KOPT-K1 (cell line): Measurements from ENCODE around the gene RNF181.
"Not testable (repeated sequence)": the region's sequence is repeated elsewhere in the genome, so short reads cannot be mapped to it uniquely, and the experiment has no call there.

ENCODE experiments used
- H3K27ac ChIP-seq: fragments of 200-600 bp; sonication (generic); 2 replicates; pipeline ENCODE4 v1.5.1; 2016; ENCODE audit warnings: antibody characterized with exemption, mild to moderate bottlenecking, low read depth, low read length; ENCODE audit not compliant: poor library complexity, severe bottlenecking
- H3K36me3 ChIP-seq: fragments of 200-600 bp; sonication (generic); 2 replicates; pipeline ENCODE4 v1.5.1; 2017; ENCODE audit warnings: antibody characterized with exemption, mild to moderate bottlenecking, low read length, moderate library complexity; ENCODE audit not compliant: insufficient read depth
- H3K9me3 ChIP-seq: fragments of 200-600 bp; sonication (generic); 2 replicates; pipeline ENCODE4 v1.5.1; 2017; ENCODE audit warnings: antibody characterized with exemption, low read length, mild to moderate bottlenecking; ENCODE audit not compliant: insufficient read depth, poor library complexity, severe bottlenecking

RNF181 gene

GRCh38 chr2:85611705-85612587 lies 16.4 kb downstream of the RNF181 start, which contains the start of gene C2orf68:
Gene C2orf68 (minus strand): TSS chr2:85612066. CDS start chr2:85611984, 82 bp downstream.
- H3K27ac ChIP-seq, result peak within 1 kb of the TSS; percentile 72
- H3K9me3 ChIP-seq, result no peaks in the 10 kb centered on the region

GRCh38 chr2:85613717-85614515 lies 18.4 kb downstream of the RNF181 start:
- H3K27ac ChIP-seq, result no peak overlapping the region
- peaks cover 30% of the 10 kb centered on the region for H3K36me3 ChIP-seq

More at GRCh38 chr2:85611705-85612587, 16.4 kb downstream of the RNF181 start, which contains the start of gene C2orf68:
- H3K36me3 ChIP-seq, result peaks cover 33% of the 10 kb centered on the region

GRCh38 chr2:85614757-85615156 lies 19.2 kb downstream of the RNF181 start:
- not testable (repeated sequence) for H3K9me3 ChIP-seq, H3K27ac ChIP-seq
- peaks cover 33% of the 10 kb centered on the region for H3K36me3 ChIP-seq

More at GRCh38 chr2:85613717-85614515, 18.4 kb downstream of the RNF181 start:
- H3K9me3 ChIP-seq, result no peaks in the 10 kb centered on the region

GRCh38 chr2:85615413-85615728 lies 19.8 kb downstream of the RNF181 start:
- Histone ChIP-seq H3K27ac (peak overlapping the region; percentile 96), H3K36me3 (peaks cover 33% of the 10 kb centered on the region), H3K9me3 (no peaks in the 10 kb centered on the region)

GRCh38 chr2:85617723-85618122 lies 22.2 kb downstream of the RNF181 start:
- H3K9me3 ChIP-seq, H3K27ac ChIP-seq: not testable (repeated sequence)
- H3K36me3 ChIP-seq, result peaks cover 55% of the 10 kb centered on the region

GRCh38 chr2:85619617-85620016 lies 24.1 kb downstream of the RNF181 start:
- Histone ChIP-seq H3K9me3 (no peaks in the 10 kb centered on the region), H3K36me3 (peaks cover 74% of the 10 kb centered on the region), H3K27ac (no peak overlapping the region)

- H3K27ac ChIP-seq, result no peak overlapping the region
These were observed 25.8 kb downstream of the RNF181 start for GRCh38 chr2:85621338-85621737.

GRCh38 chr2:85623991-85624390 lies 28.4 kb downstream of the RNF181 start:
- Histone ChIP-seq H3K36me3 (peaks cover 100% of the 10 kb centered on the region), H3K9me3 (no peaks in the 10 kb centered on the region), H3K27ac (no peak overlapping the region)

More at GRCh38 chr2:85621338-85621737, 25.8 kb downstream of the RNF181 start:
- peaks cover 91% of the 10 kb centered on the region for H3K36me3 ChIP-seq
- H3K9me3 ChIP-seq, result no peaks in the 10 kb centered on the region

- Histone ChIP-seq H3K27ac (no peak overlapping the region), H3K36me3 (peaks cover 100% of the 10 kb centered on the region), H3K9me3 (no peaks in the 10 kb centered on the region)
These were observed 33.1 kb downstream of the RNF181 start for GRCh38 chr2:85628658-85629057.

- Histone ChIP-seq H3K36me3 (peaks cover 100% of the 10 kb centered on the region), H3K27ac (no peak overlapping the region), H3K9me3 (no peaks in the 10 kb centered on the region)
These were observed 35.8 kb downstream of the RNF181 start for GRCh38 chr2:85631316-85631715.

- no peak overlapping the region for H3K27ac ChIP-seq
- H3K36me3 ChIP-seq, result peaks cover 100% of the 10 kb centered on the region
- no peaks in the 10 kb centered on the region for H3K9me3 ChIP-seq
These were observed 39.5 kb downstream of the RNF181 start for GRCh38 chr2:85635011-85635410.

GRCh38 chr2:85635636-85636035 lies 40.1 kb downstream of the RNF181 start:
- H3K36me3 ChIP-seq, result peaks cover 100% of the 10 kb centered on the region
- no peak overlapping the region for H3K27ac ChIP-seq
- H3K9me3 ChIP-seq, result no peaks in the 10 kb centered on the region

- Histone ChIP-seq H3K36me3 (peaks cover 100% of the 10 kb centered on the region), H3K9me3 (no peaks in the 10 kb centered on the region), H3K27ac (no peak overlapping the region)
These were observed 47.2 kb downstream of the RNF181 start for GRCh38 chr2:85642725-85643124.

GRCh38 chr2:85644909-85645308 lies 49.4 kb downstream of the RNF181 start:
- Histone ChIP-seq H3K36me3 (peaks cover 100% of the 10 kb centered on the region), H3K27ac (no peak overlapping the region), H3K9me3 (no peaks in the 10 kb centered on the region)

- H3K9me3 ChIP-seq, result no peaks in the 10 kb centered on the region
- peaks cover 100% of the 10 kb centered on the region for H3K36me3 ChIP-seq
- no peak overlapping the region for H3K27ac ChIP-seq
These were observed 50.6 kb downstream of the RNF181 start for GRCh38 chr2:85646166-85646565.
